Measurements from ENCODE around the gene TRAF5.

Gene TRAF5

DNA sequence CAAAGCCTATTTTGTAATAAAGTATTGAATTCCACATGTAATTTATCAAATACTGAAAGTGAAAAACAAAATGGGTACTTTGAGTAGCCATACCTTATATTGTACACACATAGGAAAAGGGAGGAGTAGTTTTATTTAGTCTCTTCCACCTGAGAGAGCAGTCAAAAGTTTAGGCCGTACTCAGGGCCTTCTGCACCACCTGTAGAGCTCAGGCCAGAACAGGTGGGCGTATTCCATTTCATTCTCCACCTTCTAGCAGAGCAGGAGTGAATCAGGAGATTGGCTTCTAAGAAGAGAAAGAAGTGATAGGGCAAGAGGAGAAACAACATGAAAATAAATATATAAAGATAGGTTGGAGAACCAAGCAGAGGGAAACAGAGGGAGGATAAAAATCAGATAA, 44.0 kb downstream of the TRAF5 start:
- H3K36me3 ChIP-seq (ENCODE audit: insufficient read depth, low read length) = peaks cover 43% of the 10 kb centered on the region
- peaks cover 11% of the 10 kb centered on the region; the same call in 1 of the 2 replicates for H3K4me1 ChIP-seq (ENCODE audit: insufficient read depth, low read length)
- H3K4me3 ChIP-seq (ENCODE audit: low read length) = no peak overlapping the region
- no peaks in the 10 kb centered on the region for H3K9me3 ChIP-seq (ENCODE audit: insufficient read depth, low read depth, low read length)
- no peaks in the 10 kb centered on the region for H3K27me3 ChIP-seq (ENCODE audit: insufficient read depth, low read length)
- WGBS = 100% methylated on average over 1 of the region's 2 CpGs
- no peak overlapping the region for H3K9ac ChIP-seq (ENCODE audit: low read depth, low read length)
- no peak overlapping the region for H3K27ac ChIP-seq (ENCODE audit: low read depth, low read length)

DNA sequence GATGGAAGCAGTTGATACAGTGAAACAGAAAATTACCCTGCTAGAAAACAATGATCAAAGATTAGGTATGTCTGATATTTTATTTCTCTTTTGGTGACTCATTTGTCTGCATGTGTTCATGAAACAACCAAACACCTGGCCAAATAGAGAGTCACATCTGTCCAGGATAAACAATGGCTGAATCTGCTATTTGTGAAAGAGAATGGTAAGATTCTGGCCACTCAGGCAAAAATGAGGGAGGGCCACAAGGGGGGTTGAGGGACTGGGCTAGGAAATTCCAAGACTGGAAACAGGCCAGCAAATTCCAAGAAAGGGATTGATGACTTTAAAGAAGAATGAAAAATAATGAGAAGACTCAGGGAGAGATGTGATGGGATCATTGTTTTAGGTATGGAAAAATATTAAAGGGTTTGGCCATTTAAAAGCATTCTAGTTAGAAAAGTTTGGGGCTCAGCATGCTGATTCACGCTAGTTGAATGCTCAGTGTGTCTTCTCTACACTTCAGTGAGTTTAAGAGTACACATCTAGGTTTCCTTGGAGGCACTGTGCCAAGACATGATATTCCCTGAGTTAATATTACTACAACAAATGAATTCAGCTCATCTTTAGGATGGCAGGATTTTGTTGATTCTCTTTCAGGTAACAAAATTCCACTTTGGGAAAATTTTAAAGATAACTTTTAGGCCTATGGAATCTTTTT, 44.9 kb downstream of the TRAF5 start:
- H3K27me3 ChIP-seq (ENCODE audit: insufficient read depth, low read length) = no peaks in the 10 kb centered on the region
- H3K36me3 ChIP-seq (ENCODE audit: insufficient read depth, low read length) = peaks cover 34% of the 10 kb centered on the region
- H3K4me1 ChIP-seq (ENCODE audit: insufficient read depth, low read length) = peaks cover 13% of the 10 kb centered on the region
- no peak overlapping the region for H3K9ac ChIP-seq (ENCODE audit: low read depth, low read length)
- 94% methylated on average over 1 of the region's 1 CpG for WGBS
- no peaks in the 10 kb centered on the region for H3K9me3 ChIP-seq (ENCODE audit: insufficient read depth, low read depth, low read length)
- no peak overlapping the region for H3K4me3 ChIP-seq (ENCODE audit: low read length)
- no peak overlapping the region for H3K27ac ChIP-seq (ENCODE audit: low read depth, low read length)

DNA sequence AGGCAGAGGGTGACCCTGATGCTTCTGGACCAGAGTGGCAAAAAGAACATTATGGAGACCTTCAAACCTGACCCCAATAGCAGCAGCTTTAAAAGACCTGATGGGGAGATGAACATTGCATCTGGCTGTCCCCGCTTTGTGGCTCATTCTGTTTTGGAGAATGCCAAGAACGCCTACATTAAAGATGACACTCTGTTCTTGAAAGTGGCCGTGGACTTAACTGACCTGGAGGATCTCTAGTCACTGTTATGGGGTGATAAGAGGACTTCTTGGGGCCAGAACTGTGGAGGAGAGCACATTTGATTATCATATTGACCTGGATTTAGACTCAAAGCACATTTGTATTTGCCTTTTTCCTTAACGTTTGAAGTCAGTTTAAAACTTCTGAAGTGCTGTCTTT, 45.8 kb downstream of the TRAF5 start:
- H3K9ac ChIP-seq (ENCODE audit: low read depth, low read length) = no peak overlapping the region
- no peaks in the 10 kb centered on the region for H3K27me3 ChIP-seq (ENCODE audit: insufficient read depth, low read length)
- H3K4me1 ChIP-seq (ENCODE audit: insufficient read depth, low read length) = peaks cover 22% of the 10 kb centered on the region
- H3K36me3 ChIP-seq (ENCODE audit: insufficient read depth, low read length) = peaks cover 25% of the 10 kb centered on the region
- H3K27ac ChIP-seq (ENCODE audit: low read depth, low read length) = no peak overlapping the region
- WGBS = 91% methylated on average over 4 of the region's 4 CpGs
- H3K4me3 ChIP-seq (ENCODE audit: low read length) = no peak overlapping the region
- no peaks in the 10 kb centered on the region for H3K9me3 ChIP-seq (ENCODE audit: insufficient read depth, low read depth, low read length)

DNA sequence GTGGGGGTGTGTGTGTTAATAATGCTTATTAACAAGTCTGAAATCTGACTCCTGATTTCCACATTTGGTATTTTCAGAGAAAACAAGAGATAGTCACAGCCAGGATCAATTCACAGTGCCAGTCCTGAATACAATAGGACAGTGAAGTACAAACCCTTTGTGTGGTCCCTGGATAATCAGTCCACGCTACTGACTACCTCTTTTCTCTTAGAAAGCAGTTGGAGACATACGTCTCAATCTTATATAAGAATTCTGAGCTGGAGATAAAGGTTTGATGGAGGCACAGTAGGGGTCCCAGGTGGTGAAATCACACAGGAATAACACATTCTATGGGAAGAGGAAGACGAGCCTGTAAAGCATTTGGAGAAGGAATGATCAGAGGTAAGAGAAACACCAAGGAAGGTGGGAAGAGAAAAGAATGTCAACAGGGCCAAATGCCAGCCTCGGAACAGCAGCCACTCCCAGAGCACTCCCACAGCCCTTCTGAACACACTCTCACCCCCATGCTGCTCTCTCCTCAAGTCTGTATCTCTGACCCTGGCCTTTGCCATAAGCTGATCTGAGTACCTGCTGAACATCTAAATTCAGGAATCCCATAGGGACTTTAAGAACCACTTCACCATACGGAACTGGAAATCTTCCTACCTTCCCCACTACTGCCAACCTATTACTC, 48.6 kb downstream of the TRAF5 start:
- Histone ChIP-seq H3K9ac (ENCODE audit: low read depth, low read length) (no peak overlapping the region), H3K27ac (ENCODE audit: low read depth, low read length) (no peak overlapping the region), H3K36me3 (ENCODE audit: insufficient read depth, low read length) (peaks cover 15% of the 10 kb centered on the region), H3K4me3 (ENCODE audit: low read length) (no peak overlapping the region), H3K9me3 (ENCODE audit: insufficient read depth, low read depth, low read length) (no peaks in the 10 kb centered on the region), H3K27me3 (ENCODE audit: insufficient read depth, low read length) (no peaks in the 10 kb centered on the region), H3K4me1 (ENCODE audit: insufficient read depth, low read length) (peaks cover 35% of the 10 kb centered on the region)
- 79% methylated on average over 4 of the region's 5 CpGs for WGBS

DNA sequence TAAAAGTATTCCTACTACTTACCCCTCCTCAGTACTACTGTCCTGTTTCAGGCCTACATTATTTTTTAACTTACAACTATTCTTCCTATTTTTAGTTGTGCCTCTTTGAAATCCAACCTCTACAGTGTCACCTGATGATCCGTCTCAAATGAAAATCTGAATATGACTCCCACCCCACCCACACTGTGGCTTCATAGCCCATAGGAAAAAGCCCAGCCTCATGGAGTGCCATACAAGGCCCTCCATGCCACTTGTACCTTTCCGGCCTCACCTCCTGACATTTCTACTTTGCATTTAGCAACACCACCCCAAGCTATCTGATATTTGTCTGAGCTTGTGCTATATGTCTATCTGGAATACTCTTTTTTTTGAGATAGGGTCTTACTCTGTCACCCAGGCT, 49.3 kb downstream of the TRAF5 start:
- Histone ChIP-seq H3K9ac (ENCODE audit: low read depth, low read length) (no peak overlapping the region), H3K27ac (ENCODE audit: low read depth, low read length) (no peak overlapping the region), H3K4me3 (ENCODE audit: low read length) (no peak overlapping the region), H3K4me1 (ENCODE audit: insufficient read depth, low read length) (peaks cover 35% of the 10 kb centered on the region), H3K36me3 (ENCODE audit: insufficient read depth, low read length) (peaks cover 14% of the 10 kb centered on the region), H3K27me3 (ENCODE audit: insufficient read depth, low read length) (no peaks in the 10 kb centered on the region), H3K9me3 (ENCODE audit: insufficient read depth, low read depth, low read length) (no peaks in the 10 kb centered on the region)
- WGBS = 46% methylated on average over 2 of the region's 2 CpGs

DNA sequence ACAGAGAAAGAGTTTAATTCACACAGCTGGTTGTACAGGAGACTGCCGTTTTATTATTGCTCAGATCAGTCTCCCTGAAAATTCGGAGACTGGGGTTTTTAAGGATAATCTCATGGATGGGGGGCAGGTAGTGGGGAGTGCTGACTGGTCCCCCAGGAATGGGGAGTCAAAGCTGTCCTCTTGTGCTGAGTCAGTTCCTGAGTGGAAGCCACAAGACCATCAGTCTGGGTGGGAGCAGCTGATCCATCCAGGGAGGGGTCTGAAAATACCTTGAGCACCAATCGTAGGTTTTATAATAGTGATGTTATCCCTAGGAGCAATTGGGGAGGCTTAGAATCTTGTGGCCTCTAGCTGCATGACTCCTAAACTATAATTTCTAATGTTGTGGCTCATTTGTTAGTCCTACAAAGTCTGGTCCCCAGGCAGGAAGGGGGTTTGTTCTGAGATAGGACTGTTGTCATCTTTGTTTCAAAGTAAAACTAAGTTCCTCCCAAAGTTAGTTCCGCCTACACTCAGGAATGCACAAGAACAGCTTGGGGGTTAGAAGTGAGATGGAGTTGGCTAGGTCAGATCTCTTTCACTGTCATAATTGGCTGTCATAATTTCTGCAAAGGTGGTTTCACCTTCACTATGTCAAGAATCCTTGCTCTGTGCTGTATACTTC, 50.3 kb downstream of the TRAF5 start:
- Histone ChIP-seq H3K27ac (ENCODE audit: low read depth, low read length) (peak overlapping the region; percentile 38; the same call in 1 of the 2 replicates), H3K9ac (ENCODE audit: low read depth, low read length) (no peak overlapping the region), H3K4me3 (ENCODE audit: low read length) (peak overlapping the region; percentile 3; the same call in 1 of the 2 replicates), H3K9me3 (ENCODE audit: insufficient read depth, low read depth, low read length) (no peaks in the 10 kb centered on the region), H3K27me3 (ENCODE audit: insufficient read depth, low read length) (no peaks in the 10 kb centered on the region), H3K4me1 (ENCODE audit: insufficient read depth, low read length) (peaks cover 35% of the 10 kb centered on the region), H3K36me3 (ENCODE audit: insufficient read depth, low read length) (peaks cover 14% of the 10 kb centered on the region)
- whole genome bisulfite sequencing = 91% methylated on average over 3 of the region's 4 CpGs

DNA sequence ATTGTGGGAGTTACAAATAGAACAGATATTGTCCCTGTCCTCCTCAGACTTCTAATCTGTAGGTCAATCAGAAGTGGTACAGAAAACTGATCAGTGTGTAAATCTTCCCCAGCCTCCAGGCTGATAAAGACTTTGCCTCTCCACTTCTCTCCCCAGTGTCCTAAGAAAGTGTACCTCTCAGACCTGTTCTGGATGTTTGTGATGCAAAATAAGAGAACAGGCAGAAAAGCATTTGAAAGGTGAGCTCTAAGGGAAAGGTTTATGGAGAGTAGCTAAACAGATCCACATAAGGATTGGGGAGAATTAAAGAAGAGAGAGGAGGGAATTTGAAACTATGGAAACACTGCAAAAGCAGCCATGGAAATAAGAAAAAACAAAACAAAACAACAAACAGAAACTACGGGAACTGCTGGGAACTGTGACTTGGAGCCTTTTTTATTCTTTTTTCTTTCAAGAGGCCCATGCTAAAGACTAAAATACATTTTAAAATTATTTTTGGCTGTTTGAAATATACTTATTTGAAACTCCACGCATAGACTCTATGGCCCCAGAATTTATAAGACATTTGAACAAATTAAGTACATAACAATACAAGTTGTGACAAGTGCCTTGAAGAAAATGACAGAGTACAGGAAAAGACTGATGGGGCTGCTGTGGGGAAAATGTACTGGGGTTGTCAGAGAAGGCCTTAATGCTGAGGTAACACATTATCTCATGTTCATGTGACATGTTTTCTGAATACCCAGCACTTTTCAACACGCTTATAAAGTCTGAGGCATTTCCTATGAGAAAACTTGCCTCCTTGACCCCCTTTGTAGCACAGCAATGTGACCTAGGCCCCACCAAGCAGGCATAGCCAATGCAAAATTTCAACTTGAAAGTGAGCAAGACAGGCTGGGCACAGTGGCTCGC, 51.2 kb downstream of the TRAF5 start:
- H3K4me1 ChIP-seq (ENCODE audit: insufficient read depth, low read length) = peaks cover 35% of the 10 kb centered on the region
- no peaks in the 10 kb centered on the region for H3K27me3 ChIP-seq (ENCODE audit: insufficient read depth, low read length)
- peak overlapping the region; percentile 3; the same call in 1 of the 2 replicates for H3K4me3 ChIP-seq (ENCODE audit: low read length)
- H3K9ac ChIP-seq (ENCODE audit: low read depth, low read length) = no peak overlapping the region
- H3K27ac ChIP-seq (ENCODE audit: low read depth, low read length) = peak overlapping the region; percentile 38; the same call in 1 of the 2 replicates
- peaks cover 7% of the 10 kb centered on the region for H3K36me3 ChIP-seq (ENCODE audit: insufficient read depth, low read length)
- 80% methylated on average over 3 of the region's 4 CpGs for WGBS
- H3K9me3 ChIP-seq (ENCODE audit: insufficient read depth, low read depth, low read length) = no peaks in the 10 kb centered on the region

DNA sequence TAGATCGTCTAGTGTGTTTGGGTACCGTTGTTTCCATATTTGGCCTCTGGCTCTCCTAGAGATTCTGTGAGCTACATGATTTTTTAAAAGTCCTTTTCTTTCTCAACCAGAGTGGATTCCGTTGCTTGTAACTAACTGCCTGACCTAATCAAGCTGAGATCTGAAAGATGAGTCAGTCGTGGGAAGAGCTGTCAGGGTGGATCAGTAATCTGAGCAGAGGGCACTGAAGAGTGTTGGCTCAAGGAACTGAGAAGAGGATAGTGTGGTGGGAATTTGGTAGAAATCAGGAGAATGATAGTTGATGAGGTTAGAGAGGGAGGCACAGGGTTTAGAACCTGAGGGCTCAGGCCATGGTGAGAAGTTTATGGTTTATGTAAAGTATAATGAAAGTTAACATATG, 52.2 kb downstream of the TRAF5 start:
- no peak overlapping the region for H3K4me3 ChIP-seq (ENCODE audit: low read length)
- H3K9me3 ChIP-seq (ENCODE audit: insufficient read depth, low read depth, low read length) = no peaks in the 10 kb centered on the region
- peaks cover 43% of the 10 kb centered on the region for H3K4me1 ChIP-seq (ENCODE audit: insufficient read depth, low read length)
- no peaks in the 10 kb centered on the region for H3K27me3 ChIP-seq (ENCODE audit: insufficient read depth, low read length)
- H3K36me3 ChIP-seq (ENCODE audit: insufficient read depth, low read length) = peaks cover 7% of the 10 kb centered on the region
- H3K9ac ChIP-seq (ENCODE audit: low read depth, low read length) = no peak overlapping the region
- WGBS = 81% methylated on average over 4 of the region's 4 CpGs
- H3K27ac ChIP-seq (ENCODE audit: low read depth, low read length) = no peak overlapping the region

DNA sequence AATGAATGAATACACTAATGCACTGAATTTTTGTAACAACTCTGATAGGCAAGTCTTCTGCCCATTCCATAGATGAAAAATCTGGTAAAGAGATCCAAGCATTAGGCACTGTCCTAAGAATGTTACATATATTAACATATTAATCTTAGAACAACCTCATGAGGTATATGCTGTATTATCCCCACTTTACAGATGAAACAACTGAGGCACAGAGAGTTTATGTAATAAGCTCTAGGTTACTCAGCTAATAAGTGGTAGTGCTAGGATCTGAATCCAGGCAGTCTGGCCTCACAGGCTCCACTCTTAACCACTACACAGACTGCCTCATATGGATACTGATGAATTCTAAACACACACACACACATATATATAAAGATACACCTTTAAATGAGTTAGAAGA, 52.8 kb downstream of the TRAF5 start:
- Histone ChIP-seq H3K9me3 (ENCODE audit: insufficient read depth, low read depth, low read length) (no peaks in the 10 kb centered on the region), H3K36me3 (ENCODE audit: insufficient read depth, low read length) (0 out of 2 replicates have a peak, but pooled peaks cover 2% of the 10 kb centered on the region), H3K27ac (ENCODE audit: low read depth, low read length) (no peak overlapping the region), H3K27me3 (ENCODE audit: insufficient read depth, low read length) (no peaks in the 10 kb centered on the region), H3K4me3 (ENCODE audit: low read length) (no peak overlapping the region), H3K9ac (ENCODE audit: low read depth, low read length) (no peak overlapping the region), H3K4me1 (ENCODE audit: insufficient read depth, low read length) (peaks cover 43% of the 10 kb centered on the region)

DNA sequence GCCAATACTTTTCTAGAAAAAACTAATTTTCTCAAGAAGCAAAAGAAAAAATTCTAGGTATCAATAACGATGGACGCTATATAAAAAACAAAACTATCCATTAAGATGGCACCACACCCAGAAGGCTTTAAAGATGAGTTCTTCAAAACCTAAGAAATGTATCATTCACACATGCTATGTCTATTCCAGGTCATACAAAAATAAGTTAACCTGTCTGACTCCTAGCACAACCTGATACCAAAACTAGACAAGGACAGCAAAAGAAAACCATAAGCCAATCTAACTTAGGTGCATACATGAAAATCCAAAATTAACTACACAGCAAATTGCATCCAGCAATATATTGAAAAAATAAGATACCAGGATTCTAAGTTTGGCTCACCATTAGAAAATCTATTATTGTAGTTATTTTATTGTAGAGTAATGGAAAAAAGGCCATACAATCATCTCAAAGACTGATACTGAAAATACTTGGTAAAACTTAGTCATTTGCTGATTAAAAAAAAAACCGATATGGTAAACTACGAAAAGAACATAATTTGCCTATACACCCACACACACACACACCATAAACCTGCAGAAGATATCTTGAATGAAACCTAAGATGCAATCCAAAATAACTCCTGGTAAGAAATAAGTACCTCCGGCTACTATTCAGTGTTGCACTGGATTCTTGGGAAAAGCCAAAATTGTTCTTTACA, 55.0 kb downstream of the TRAF5 start:
- 97% methylated on average over 5 of the region's 5 CpGs for WGBS
- Histone ChIP-seq H3K9me3 (ENCODE audit: insufficient read depth, low read depth, low read length) (no peaks in the 10 kb centered on the region), H3K4me1 (ENCODE audit: insufficient read depth, low read length) (peaks cover 29% of the 10 kb centered on the region), H3K27ac (ENCODE audit: low read depth, low read length) (no peak overlapping the region), H3K9ac (ENCODE audit: low read depth, low read length) (peak overlapping the region; percentile 82; the same call in 1 of the 2 replicates), H3K36me3 (ENCODE audit: insufficient read depth, low read length) (no peaks in the 10 kb centered on the region), H3K27me3 (ENCODE audit: insufficient read depth, low read length) (no peaks in the 10 kb centered on the region), H3K4me3 (ENCODE audit: low read length) (peak overlapping the region; percentile 81)

All from HUES64 (cell line).